A673 (cell line): Measurements from ENCODE around the gene CALCR.

Experiments used
- EZH2 ChIP-seq: fragments of 200-600 bp; sonication (generic); IDR thresholded peaks from 2 replicates; pipeline ENCODE4 v1.6.1; 2017; ENCODE audit warnings: borderline replicate concordance, low read depth, mild to moderate bottlenecking, mixed read lengths, antibody characterized with exemption, low read length; ENCODE audit not compliant: poor library complexity, severe bottlenecking
- TF ChIP-seq, protein P1 (sequence below): fragments of 300-800, 200-600 bp; sonication (generic); conservative IDR thresholded peaks from 2 replicates; pipeline ENCODE4 v1.5.1; 2017; ENCODE audit warnings: low read depth, mild to moderate bottlenecking, antibody characterized with exemption, low read length, moderate library complexity, mixed read lengths

DNA sequence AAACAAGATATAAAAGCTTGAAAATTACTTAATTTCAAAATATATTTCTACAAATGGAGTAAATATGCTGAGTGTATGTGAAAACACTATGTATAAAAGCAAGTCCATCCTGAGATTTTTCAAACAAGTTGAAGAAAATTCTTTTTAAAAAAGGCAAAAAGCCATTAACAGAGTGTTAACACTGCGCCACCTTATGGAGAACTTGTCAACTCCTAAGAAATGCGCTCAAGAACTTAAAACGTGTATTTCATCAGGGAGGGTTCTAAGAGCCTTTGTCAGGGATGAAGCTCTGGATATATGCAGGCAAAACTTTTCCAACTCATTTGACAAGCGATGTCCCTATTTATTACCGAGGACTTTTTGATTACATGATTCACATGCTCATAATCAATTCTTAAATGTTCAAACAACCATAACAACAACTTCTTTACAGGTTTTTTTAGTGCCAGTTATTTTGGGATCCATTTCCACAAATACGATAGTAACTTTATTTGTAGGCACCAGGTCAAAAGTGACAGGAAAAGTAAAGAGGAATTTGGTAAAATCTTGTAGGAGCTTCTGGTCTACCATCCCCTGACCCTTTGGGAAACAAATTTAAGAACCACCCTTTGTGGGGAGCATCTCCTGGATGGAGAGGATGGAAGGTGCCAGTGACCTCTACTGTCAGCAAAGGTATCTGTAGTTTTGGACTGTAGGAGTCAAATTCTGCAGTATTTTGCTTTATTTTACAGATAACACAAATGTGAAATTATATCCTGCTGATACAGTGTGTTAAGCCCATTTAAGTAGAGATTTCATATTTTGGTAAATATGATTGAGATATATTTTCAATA, 23.2 kb downstream of the CALCR start:
- TF ChIP-seq, protein P1, sequence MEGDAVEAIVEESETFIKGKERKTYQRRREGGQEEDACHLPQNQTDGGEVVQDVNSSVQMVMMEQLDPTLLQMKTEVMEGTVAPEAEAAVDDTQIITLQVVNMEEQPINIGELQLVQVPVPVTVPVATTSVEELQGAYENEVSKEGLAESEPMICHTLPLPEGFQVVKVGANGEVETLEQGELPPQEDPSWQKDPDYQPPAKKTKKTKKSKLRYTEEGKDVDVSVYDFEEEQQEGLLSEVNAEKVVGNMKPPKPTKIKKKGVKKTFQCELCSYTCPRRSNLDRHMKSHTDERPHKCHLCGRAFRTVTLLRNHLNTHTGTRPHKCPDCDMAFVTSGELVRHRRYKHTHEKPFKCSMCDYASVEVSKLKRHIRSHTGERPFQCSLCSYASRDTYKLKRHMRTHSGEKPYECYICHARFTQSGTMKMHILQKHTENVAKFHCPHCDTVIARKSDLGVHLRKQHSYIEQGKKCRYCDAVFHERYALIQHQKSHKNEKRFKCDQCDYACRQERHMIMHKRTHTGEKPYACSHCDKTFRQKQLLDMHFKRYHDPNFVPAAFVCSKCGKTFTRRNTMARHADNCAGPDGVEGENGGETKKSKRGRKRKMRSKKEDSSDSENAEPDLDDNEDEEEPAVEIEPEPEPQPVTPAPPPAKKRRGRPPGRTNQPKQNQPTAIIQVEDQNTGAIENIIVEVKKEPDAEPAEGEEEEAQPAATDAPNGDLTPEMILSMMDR = peak; percentile 78
- TF ChIP-seq EZH2 = no peak
